H1 (cell line): ENCODE results near the gene PALM. TPM values are rescaled to one million over a fixed set of nuclear protein-coding genes. Genes with fewer than 3 reads are reported as not detected.
A peak's percentile ranks its signal among the peaks of the same experiment; 100 is the strongest.

Source experiments
- CBX5 ChIP-seq: fragments of 300-800, 300-1000 bp; sonication (generic); IDR thresholded peaks from 2 replicates; pipeline ENCODE4 v1.7.1; 2016; ENCODE audit warnings: antibody characterized with exemption, low read length, low read depth
- CBX8 ChIP-seq: fragments of 300-800, 300-1000 bp; sonication (generic); IDR thresholded peaks from 2 replicates; pipeline ENCODE4 v1.7.1; 2016; ENCODE audit warnings: low read depth, low read length, borderline replicate concordance
- CHD7 ChIP-seq: fragments of 300-600 bp; sonication (generic); IDR thresholded peaks from 2 replicates; pipeline ENCODE4 v1.7.1; 2012; ENCODE audit warnings: low read length, moderate library complexity, mild to moderate bottlenecking, inconsistent platforms; ENCODE audit not compliant: insufficient replicate concordance
- EGR1 ChIP-seq: IDR thresholded peaks from 2 replicates; pipeline ENCODE4 v1.6.1; 2011; ENCODE audit warnings: low read depth, low read length, borderline replicate concordance
- KDM1A ChIP-seq: fragments of 200-600, 300-600 bp; sonication (generic); IDR thresholded peaks from 2 replicates; pipeline ENCODE4 v1.7.1; 2016; ENCODE audit warnings: mild to moderate bottlenecking, low read length, borderline replicate concordance
- RXRA ChIP-seq: IDR thresholded peaks from 2 replicates; pipeline ENCODE4 v1.6.1; 2011; ENCODE audit warnings: low read depth, mild to moderate bottlenecking, low read length, moderate library complexity; ENCODE audit not compliant: insufficient read depth
- TAF7 ChIP-seq: optimal IDR thresholded peaks from 2 replicates; pipeline ENCODE3; 2011; ENCODE audit warnings: low read depth, mild to moderate bottlenecking, inconsistent platforms, low read length, moderate library complexity, borderline replicate concordance
- TEAD4 ChIP-seq: IDR thresholded peaks from 2 replicates; pipeline ENCODE4 v1.6.1; 2012; ENCODE audit warnings: low read depth, low read length, inconsistent platforms, mixed read lengths
- ZNF274 ChIP-seq: IDR thresholded peaks from 2 replicates; pipeline ENCODE4 v1.7.0; 2012; ENCODE audit warnings: low read length, borderline replicate concordance; ENCODE audit errors: extremely low read depth
- polyA plus RNA-seq, 7 experiments: library from polyadenylated mRNA; depleted of rRNA in 3 of 7; stranded (reverse) in 5 of 7; unstranded in 2 of 7; fragments of >200 nt in 5 of 7; fragments of 200-250 nt in 2 of 7; gene quantifications; 1 replicate in 5 of 7; 2 replicates in 1 of 7; 4 replicates in 1 of 7; pipeline versions ENCODE4 v1.2.1 to v1.2.3, GENCODE V29; 2011 to 2013; ENCODE audit warnings: missing spikeins in 2 of 7, mixed read lengths in 2 of 7
- total RNA-seq: library from RNA; stranded (reverse); fragmentation: NEBNext Ultra II Directional; extraction: Animal tissue kit (Norgen Biotek cat#: 25700); gene quantifications from 2 replicates; pipeline ENCODE4 v1.2.1, GENCODE V29; 2021

Gene PALM
- total and polyA plus RNA-seq, 2 of the 8 experiments (the other 6 are each of a cell fraction or from before 2014, with no cell fraction given): 5.7 to 16.5 TPM

DNA sequence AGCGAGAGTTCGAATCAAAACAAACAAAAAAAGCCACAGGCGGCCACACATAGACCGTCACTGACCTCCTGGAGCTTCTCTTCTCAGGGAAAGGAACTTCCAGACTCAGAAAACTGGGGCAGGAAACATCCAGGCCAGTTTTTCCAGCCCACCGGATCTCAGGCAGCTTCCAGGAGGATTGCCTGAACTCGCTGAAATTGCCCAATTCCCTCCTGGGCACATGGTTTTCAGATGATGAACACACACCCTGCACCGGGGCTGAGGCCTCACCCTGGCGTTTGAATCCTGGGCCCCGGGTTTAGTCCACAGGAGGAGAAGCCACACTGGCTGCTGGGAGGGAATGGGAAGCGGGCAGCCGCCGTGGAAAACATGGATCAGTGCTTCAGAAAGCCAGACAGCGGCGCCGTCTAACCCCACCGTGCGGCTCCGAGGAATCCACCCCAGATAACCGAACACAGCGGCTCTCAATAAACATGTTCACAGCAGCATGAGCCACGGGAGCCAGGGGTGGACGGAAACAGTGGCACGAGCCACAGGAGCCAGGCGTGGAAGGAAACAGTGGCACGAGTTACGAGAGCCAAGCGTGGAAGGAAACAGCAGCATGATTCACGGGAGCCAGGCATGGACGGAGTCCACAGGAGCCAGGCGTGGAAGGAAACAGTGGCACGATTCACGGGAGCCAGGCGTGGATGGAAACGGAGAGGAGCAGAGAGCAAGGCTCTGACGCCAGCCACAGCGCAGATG is 70.3 kb downstream of the PALM start (continued):
- TF ChIP-seq ZNF274 (no peak), CBX8 (no peak), KDM1A (peak; percentile 46; the same call in 1 of the 2 replicates), TEAD4 (no peak), EGR1 (peak; percentile 96), CBX5 (no peak), TAF7 (no peak), CHD7 (no peak), RXRA (no peak)
